Measurements from ENCODE around the gene FAM180B. TPM values are rescaled to one million over a fixed set of nuclear protein-coding genes. Genes with fewer than 3 reads are reported as not detected.

FAM180B gene
- total and polyA plus RNA-seq, 2 of the 13 experiments (the other 11 are each of a cell fraction or from before 2014, with no cell fraction given): 0.40 to 1.0 TPM

- ChIA-PET CTCF (ENCODE audit: low intra/inter-chr PET ratio, low total read pairs) (no interaction called here), POLR2A (no interaction called here)
- Histone ChIP-seq H3K4me3 (replicated peaks in 1 of 3; ENCODE audit: insufficient read depth in 1 of 3, low read depth in 2 of 3, low read length in 3 of 3) (no peak overlapping the region), H2AFZ (ENCODE audit: low read length) (no peak overlapping the region), H3K4me1 (ENCODE audit: insufficient read depth, low read length) (peaks cover 16% of the 10 kb centered on the region), H3K36me3 (replicated peaks in 1 of 2; ENCODE audit: control insufficient read depth in 1 of 2, insufficient read depth in 2 of 2, low read length in 2 of 2) (no peaks in the 10 kb centered on the region), H3K27ac (ENCODE audit: extremely low read length, insufficient read depth, low read length) (no peak overlapping the region), H3K9me3 (ENCODE audit: low read length) (no peaks in the 10 kb centered on the region), H3K27me3 (ENCODE audit: control insufficient read depth in 1 of 2, insufficient read depth in 2 of 2, low read length in 2 of 2) (no peaks in the 10 kb centered on the region), H4K20me1 (ENCODE audit: insufficient read depth, low read length) (no peaks in the 10 kb centered on the region), H3K9ac (ENCODE audit: insufficient read depth, low read depth, low read length) (no peak overlapping the region), H3K79me2 (ENCODE audit: insufficient read depth, low read length) (no peaks in the 10 kb centered on the region), H3K4me2 (ENCODE audit: low read depth, low read length) (no peak overlapping the region)
- 55% methylated on average over 3 of the region's 3 CpGs for WGBS (ENCODE audit: low lambda C conversion rate)
- no peak for FAIRE-seq
- intact Hi-C loops (cut with micrococcal nuclease; ENCODE audit: unreplicated experiment): no loop called here
- no peak for ATAC-seq
- DNase-seq (ENCODE audit: low spot score): no peak
- in situ Hi-C loops (cut with HindIII; ENCODE audit: extremely low pct_ligation_motif_present, low pct_unique_long_range_greater_than_20kb): no loop called here
- no TSS peak for BruUV-seq (replicated peaks)
- TF ChIP-seq HIC2 (CRISPR knock-in tag; IDR thresholded peaks at IDR 0.05; ENCODE audit: low read depth) (no peak), HCFC1 (IDR thresholded peaks at IDR 0.05; ENCODE audit: low read depth, low read length) (no peak), TBX3 (IDR thresholded peaks at IDR 0.05; ENCODE audit: borderline replicate concordance) (no peak), EED (CRISPR knock-in tag; IDR thresholded peaks at IDR 0.05) (no peak), ZSCAN5A (CRISPR knock-in tag; IDR thresholded peaks at IDR 0.05; ENCODE audit: borderline replicate concordance) (no peak), ZSCAN22 (CRISPR knock-in tag; IDR thresholded peaks at IDR 0.05) (no peak), HNRNPL (IDR thresholded peaks at IDR 0.05; ENCODE audit: low read depth, low read length) (no peak), KDM5A (IDR thresholded peaks at IDR 0.05; ENCODE audit: borderline replicate concordance, low read length) (no peak), SNAI1 (CRISPR knock-in tag; IDR thresholded peaks at IDR 0.05; ENCODE audit: borderline replicate concordance) (no peak)
Observed at GRCh38 chr11:47605921-47606320, 19.4 kb downstream of the FAM180B start.
